H1 (cell line): ENCODE results near the gene LAMP1. TPM values are rescaled to one million over a fixed set of nuclear protein-coding genes. Genes with fewer than 3 reads are reported as not detected.

Source experiments
- CTCF ChIA-PET: fragments of 300-600 bp; sonication (Branson Sonifier 250); formaldehyde crosslinking; loops from one replicate; lab custom pipeline; 2021; ENCODE audit not compliant: partially characterized antibody; lab: Charles Lee
- POLR2A ChIA-PET: fragments of 300-600 bp; sonication (Branson Sonifier 250); formaldehyde crosslinking; loops from one replicate; lab custom pipeline; 2021; ENCODE audit warnings: inconsistent platforms; ENCODE audit not compliant: partially characterized antibody; lab: Charles Lee
- DNase-seq, 2 experiments: peaks; one replicate each; pipeline versions ENCODE4 v3.0.0 to v3.0.0-alpha.2; 2010 to 2022; ENCODE audit warnings: low spot score in 2 of 2, low read depth in 1 of 2, mixed read lengths in 1 of 2
- FAIRE-seq: peaks from 2 replicates; lab custom pipeline; 2011; peaks lifted over from hg19 to GRCh38; lab: Jason Lieb, UNC
- H2AFZ ChIP-seq: 2 replicates; pipeline ENCODE4 v1.8.1; 2012; ENCODE audit warnings: low read length, inconsistent platforms
- H2AK5ac ChIP-seq: 2 replicates; pipeline ENCODE4 v1.6.1; 2013; ENCODE audit warnings: low read depth, low read length
- H2BK120ac ChIP-seq: replicated peaks from 2 replicates; pipeline ENCODE3; 2013; ENCODE audit warnings: low read depth, low read length, inconsistent platforms
- H2BK12ac ChIP-seq: 2 replicates; pipeline ENCODE4 v1.6.1; 2013; ENCODE audit warnings: low read depth, low read length
- H2BK15ac ChIP-seq: 2 replicates; pipeline ENCODE4 v1.6.1; 2013; ENCODE audit warnings: low read length
- H2BK20ac ChIP-seq: 2 replicates; pipeline ENCODE4 v1.6.1; 2013; ENCODE audit warnings: low read length
- H2BK5ac ChIP-seq: 2 replicates; pipeline ENCODE4 v1.6.1; 2013; ENCODE audit warnings: low read depth, low read length
- H3K14ac ChIP-seq: 2 replicates; pipeline ENCODE4 v1.6.1; 2013; ENCODE audit warnings: inconsistent platforms; ENCODE audit not compliant: insufficient read length
- H3K18ac ChIP-seq: 2 replicates; pipeline ENCODE4 v1.6.1; 2013; ENCODE audit warnings: low read length; ENCODE audit errors: extremely low read depth
- H3K23ac ChIP-seq: 2 replicates; pipeline ENCODE4 v1.6.1; 2013; ENCODE audit warnings: inconsistent platforms; ENCODE audit not compliant: insufficient read length
- H3K23me2 ChIP-seq: 2 replicates; pipeline ENCODE4 v1.6.1; 2013; ENCODE audit warnings: low read depth, low read length
- H3K27ac ChIP-seq: 2 replicates; pipeline ENCODE4 v1.6.1; 2011; ENCODE audit warnings: low read depth, low read length, inconsistent platforms
- H3K27me3 ChIP-seq, 4 experiments: replicated peaks in 1 of 4; 1 replicate in 1 of 4; 2 replicates in 3 of 4; pipeline versions ENCODE4 v1.6.1 to v1.8.1; 2011 to 2013; ENCODE audit warnings: low read length in 3 of 4, mild to moderate bottlenecking in 3 of 4, inconsistent platforms in 2 of 4, mixed read lengths in 2 of 4, moderate library complexity in 1 of 4; ENCODE audit not compliant: control insufficient read depth in 3 of 4, insufficient read depth in 3 of 4; ENCODE audit errors: extremely low read depth in 1 of 4
- H3K36me3 ChIP-seq, 4 experiments: 2 replicates each; pipeline versions ENCODE4 v1.6.1 to v1.8.1; 2011 to 2013; ENCODE audit warnings: mild to moderate bottlenecking in 4 of 4, low read length in 3 of 4, moderate library complexity in 2 of 4, control low read depth in 1 of 4, inconsistent platforms in 1 of 4; ENCODE audit not compliant: insufficient read depth in 4 of 4, control insufficient read depth in 2 of 4
- H3K4ac ChIP-seq: replicated peaks from 2 replicates; pipeline ENCODE3; 2013; ENCODE audit warnings: low read length, low read depth, mixed read lengths, inconsistent platforms; ENCODE audit not compliant: insufficient read length
- H3K4me1 ChIP-seq, 4 experiments: replicated peaks in 1 of 4; 1 replicate in 1 of 4; 2 replicates in 3 of 4; pipeline versions ENCODE4 v1.6.1 to v1.8.1; 2011 to 2013; ENCODE audit warnings: low read length in 3 of 4, inconsistent platforms in 2 of 4, mixed read lengths in 1 of 4; ENCODE audit not compliant: insufficient read depth in 4 of 4, control insufficient read depth in 3 of 4
- H3K4me2 ChIP-seq, 2 experiments: 2 replicates each; pipeline versions ENCODE4 v1.6.1 to v1.8.1; 2011 to 2013; ENCODE audit warnings: low read depth in 2 of 2, low read length in 2 of 2, control low read depth in 1 of 2, inconsistent platforms in 1 of 2, mild to moderate bottlenecking in 1 of 2; ENCODE audit not compliant: insufficient read depth in 1 of 2
- H3K4me3 ChIP-seq, 4 experiments: fragments of 200-600, 300-600 bp in 1 of 4; sonication (generic), shearing (Covaris generic), sonication (Bioruptor Twin) in 1 of 4; 2 replicates each; pipeline versions ENCODE4 v1.5.1 to v1.8.1; 2011 to 2016; ENCODE audit warnings: low read length in 4 of 4, low read depth in 3 of 4, control low read depth in 2 of 4, inconsistent platforms in 2 of 4, mild to moderate bottlenecking in 2 of 4, mixed read lengths in 1 of 4, moderate library complexity in 1 of 4; ENCODE audit not compliant: insufficient read depth in 2 of 4; ENCODE audit errors: extremely low read depth in 1 of 4
- H3K56ac ChIP-seq: replicated peaks from 2 replicates; pipeline ENCODE3; 2013; ENCODE audit warnings: low read depth, mild to moderate bottlenecking, mixed read lengths, low read length, inconsistent platforms; ENCODE audit not compliant: insufficient read length
- H3K79me1 ChIP-seq: 2 replicates; pipeline ENCODE4 v1.6.1; 2013; ENCODE audit warnings: low read depth, low read length, control low read depth
- H3K79me2 ChIP-seq, 2 experiments: 2 replicates each; pipeline versions ENCODE4 v1.6.1 to v1.8.1; 2012 to 2013; ENCODE audit warnings: low read length in 2 of 2, mild to moderate bottlenecking in 2 of 2, inconsistent platforms in 1 of 2; ENCODE audit not compliant: insufficient read depth in 2 of 2, control insufficient read depth in 1 of 2
- H3K9ac ChIP-seq, 4 experiments: replicated peaks in 1 of 4; 1 replicate in 1 of 4; 2 replicates in 3 of 4; pipeline versions ENCODE4 v1.6.1 to v1.8.1; 2011 to 2013; ENCODE audit warnings: low read depth in 3 of 4, low read length in 3 of 4, control low read depth in 2 of 4, mild to moderate bottlenecking in 2 of 4, moderate library complexity in 2 of 4, inconsistent platforms in 1 of 4; ENCODE audit errors: extremely low read depth in 1 of 4
- H3K9me3 ChIP-seq, 2 experiments: 2 replicates each; pipeline versions ENCODE4 v1.6.1 to v1.8.1; 2012 to 2013; ENCODE audit warnings: mild to moderate bottlenecking in 2 of 2, moderate library complexity in 2 of 2, control low read depth in 1 of 2, inconsistent platforms in 1 of 2, low read depth in 1 of 2, low read length in 1 of 2, mixed read lengths in 1 of 2; ENCODE audit not compliant: insufficient read depth in 2 of 2
- H4K20me1 ChIP-seq, 2 experiments: replicated peaks in 1 of 2; 2 replicates each; pipeline versions ENCODE3 to v1.8.1; 2011 to 2013; ENCODE audit warnings: inconsistent platforms in 2 of 2, low read length in 2 of 2, mild to moderate bottlenecking in 1 of 2; ENCODE audit not compliant: insufficient read depth in 2 of 2, control insufficient read depth in 1 of 2
- H4K5ac ChIP-seq: 2 replicates; pipeline ENCODE4 v1.6.1; 2013; ENCODE audit warnings: low read length, low read depth, mixed read lengths, inconsistent platforms; ENCODE audit not compliant: insufficient read length
- H4K8ac ChIP-seq: 2 replicates; pipeline ENCODE4 v1.8.0; 2013; ENCODE audit warnings: mild to moderate bottlenecking, moderate library complexity, low read length, inconsistent platforms; ENCODE audit not compliant: insufficient read depth; ENCODE audit errors: extremely low read depth
- H4K91ac ChIP-seq: replicated peaks from 2 replicates; pipeline ENCODE3; 2013; ENCODE audit warnings: low read length, mixed read lengths, inconsistent platforms; ENCODE audit not compliant: insufficient read length
- ASH2L ChIP-seq: fragments of 200-600, 300-600 bp; sonication (generic); IDR thresholded peaks from one replicate; pipeline ENCODE4 v1.7.1; 2017; ENCODE audit warnings: low read length
- BACH1 ChIP-seq: IDR thresholded peaks from 2 replicates; pipeline ENCODE4 v1.6.1; 2012; ENCODE audit warnings: low read length, improper control_type of control experiment
- CEBPB ChIP-seq: IDR thresholded peaks from 2 replicates; pipeline ENCODE4 v1.6.1; 2012; ENCODE audit warnings: low read depth, low read length
- E2F6 ChIP-seq: IDR thresholded peaks from 2 replicates; pipeline ENCODE4 v1.6.1; 2012; ENCODE audit warnings: inconsistent platforms
- POLR2A ChIP-seq, 2 experiments: IDR thresholded peaks; 1 replicate in 1 of 2; 2 replicates in 1 of 2; pipeline ENCODE4 v1.6.1; 2011; ENCODE audit warnings: low read depth in 2 of 2, low read length in 2 of 2, mild to moderate bottlenecking in 2 of 2; ENCODE audit errors: control extremely low read depth in 1 of 2
- WGBS, 2 experiments: shearing (Covaris generic) in 1 of 2; methylation state at CpG; one replicate each; pipeline versions ENCODE4 v1.1.6 to v1.1.7; 2013 to 2015; ENCODE audit warnings: low lambda C conversion rate in 2 of 2, mixed read lengths in 2 of 2, inconsistent platforms in 1 of 2, low coverage in 1 of 2, missing lambda C conversion rate in 1 of 2; ENCODE audit not compliant: insufficient replicate concordance in 2 of 2, insufficient coverage in 1 of 2, insufficient read length in 1 of 2; ENCODE audit errors: extremely low coverage in 1 of 2, missing lambda C conversion rate in 1 of 2; 5-methylcytosine and 5-hydroxymethylcytosine counted together
- polyA plus RNA-seq, 7 experiments: library from polyadenylated mRNA; depleted of rRNA in 3 of 7; stranded (reverse) in 5 of 7; unstranded in 2 of 7; fragments of >200 nt in 5 of 7; fragments of 200-250 nt in 2 of 7; gene quantifications; 1 replicate in 5 of 7; 2 replicates in 1 of 7; 4 replicates in 1 of 7; pipeline versions ENCODE4 v1.2.1 to v1.2.3, GENCODE V29; 2011 to 2013; ENCODE audit warnings: missing spikeins in 2 of 7, mixed read lengths in 2 of 7
- total RNA-seq: library from RNA; stranded (reverse); fragmentation: NEBNext Ultra II Directional; extraction: Animal tissue kit (Norgen Biotek cat#: 25700); gene quantifications from 2 replicates; pipeline ENCODE4 v1.2.1, GENCODE V29; 2021

Gene LAMP1
- total and polyA plus RNA-seq, 2 of the 8 experiments (the other 6 are each of a cell fraction or from before 2014, with no cell fraction given), result 97.6 to 140 TPM

- no peak overlapping the region for H3K27ac ChIP-seq
- peaks cover 13 to 60% (median 34%) of the 10 kb centered on the region in 4 experiments for H3K36me3 ChIP-seq
- no peak overlapping the region for H2BK12ac ChIP-seq
- no peaks in the 10 kb centered on the region for H3K79me1 ChIP-seq
- 97% methylated on average over 25 of the region's 25 CpGs; no CpG with 5 or more reads in 1 of the 2 experiments for WGBS, 2 experiments
- peak in 1 of 2 experiments; percentile 35; a peak in 1 of 3 replicates for TF ChIP-seq POLR2A (IDR thresholded peaks at IDR 0.05; ENCODE audit: control extremely low read depth in 1 of 2, low read depth in 2 of 2, low read length in 2 of 2)
- no peak for TF ChIP-seq E2F6
- TF ChIP-seq CEBPB, result no peak
- no peak for TF ChIP-seq ASH2L
- no peak for TF ChIP-seq BACH1
- H3K23me2 ChIP-seq, result no peaks in the 10 kb centered on the region
- no peak overlapping the region for H4K5ac ChIP-seq
- H4K91ac ChIP-seq, result no peak overlapping the region
- H2BK5ac ChIP-seq, result no peak overlapping the region
- H4K8ac ChIP-seq, result no peak overlapping the region
- no peak overlapping the region for H3K4ac ChIP-seq
- peaks cover 5 to 11% of the 10 kb centered on the region in 2 experiments for H4K20me1 ChIP-seq
- no peak overlapping the region for H3K18ac ChIP-seq
- H3K9me3 ChIP-seq, result no peaks in the 10 kb centered on the region
- no peak overlapping the region for H3K56ac ChIP-seq
- H3K4me3 ChIP-seq, result no peak overlapping the region
- H3K27me3 ChIP-seq, result no peaks in the 10 kb centered on the region
- H2BK20ac ChIP-seq, result no peak overlapping the region
- H3K79me2 ChIP-seq, result no peaks in the 10 kb centered on the region
- no peak overlapping the region for H2AK5ac ChIP-seq
- FAIRE-seq (no peak), DNase-seq (no peak)
- H3K23ac ChIP-seq, result no peak overlapping the region
- H3K4me2 ChIP-seq, result no peak overlapping the region
- H2BK120ac ChIP-seq, result no peak overlapping the region
- ChIA-PET POLR2A (interaction anchor here (0.6 to 5.5 kb wide), 11 partner anchors 10 to 74 kb away, joined by 3 to 34 read pairs (median 4); no protein-coding TSS in a partner anchor), CTCF (interaction anchor here (0.6 to 2.9 kb wide), 5 partner anchors 8 to 129 kb away, joined by 3 to 7 read pairs (median 4); no protein-coding TSS in a partner anchor)
- no peaks in the 10 kb centered on the region; a peak in 2 of 7 replicates for H3K4me1 ChIP-seq
- H2AFZ ChIP-seq, result no peak overlapping the region
- H2BK15ac ChIP-seq, result no peak overlapping the region
- H3K14ac ChIP-seq, result no peak overlapping the region
- no peak overlapping the region for H3K9ac ChIP-seq
Measured at GRCh38 chr13:113322890-113323651, 26.0 kb downstream of the LAMP1 start.
